HCT116 (cell line): ENCODE measurements around the gene CCKAR.

Experiments
- ATF3 ChIP-seq: IDR thresholded peaks from 2 replicates; pipeline ENCODE4 v1.6.1; 2012
- CBX3 ChIP-seq: IDR thresholded peaks from 2 replicates; pipeline ENCODE4 v1.6.1; 2012; ENCODE audit warnings: low read depth
- CEBPB ChIP-seq: IDR thresholded peaks from 2 replicates; pipeline ENCODE4 v1.6.1; 2012; ENCODE audit warnings: low read depth
- EZH2 ChIP-seq: fragments of 200-600 bp; sonication (generic); IDR thresholded peaks from 2 replicates; pipeline ENCODE4 v1.6.1; 2017; ENCODE audit warnings: antibody characterized with exemption, mixed run types
- EZH2phosphoT487 ChIP-seq: fragments of 200-600 bp; IDR thresholded peaks from 2 replicates; pipeline ENCODE4 v1.6.1; 2018; ENCODE audit warnings: antibody characterized with exemption, borderline replicate concordance
- MAX ChIP-seq: IDR thresholded peaks from 2 replicates; pipeline ENCODE4 v1.6.1; 2012
- POLR2A ChIP-seq: IDR thresholded peaks from 2 replicates; pipeline ENCODE4 v1.7.0; 2011; ENCODE audit warnings: borderline replicate concordance; ENCODE audit not compliant: insufficient read depth, insufficient read length; ENCODE audit errors: extremely low read depth
- POLR2AphosphoS5 ChIP-seq: IDR thresholded peaks from 2 replicates; pipeline ENCODE4 v1.6.1; 2011; ENCODE audit warnings: mild to moderate bottlenecking, low read depth, low read length, moderate library complexity
- RAD21 ChIP-seq: IDR thresholded peaks from 2 replicates; pipeline ENCODE4 v1.6.1; 2012; ENCODE audit warnings: low read depth, mild to moderate bottlenecking
- SRF ChIP-seq: IDR thresholded peaks from 2 replicates; pipeline ENCODE4 v1.6.1; 2012; ENCODE audit warnings: low read depth
- YY1 ChIP-seq: IDR thresholded peaks from 2 replicates; pipeline ENCODE4 v1.6.1; 2011; ENCODE audit warnings: low read length, low read depth, moderate library complexity, mild to moderate bottlenecking; ENCODE audit not compliant: insufficient replicate concordance; ENCODE audit errors: extremely low read depth
- ZBTB33 ChIP-seq: IDR thresholded peaks from 2 replicates; pipeline ENCODE4 v1.6.1; 2011; ENCODE audit warnings: mild to moderate bottlenecking, low read length, moderate library complexity; ENCODE audit not compliant: insufficient replicate concordance; ENCODE audit errors: extremely low read depth
- TF ChIP-seq, protein P1 (sequence below), 3 experiments: fragments of 200-600 bp in 1 of 3; sonication (generic) in 1 of 3; IDR thresholded peaks in 2 of 3; conservative IDR thresholded peaks in 1 of 3; 2 replicates each; pipeline ENCODE4 v1.5.1; 2012 to 2017; ENCODE audit warnings: low read depth in 2 of 3, low read length in 2 of 3, antibody characterized with exemption in 1 of 3, borderline replicate concordance in 1 of 3, control low read depth in 1 of 3, mild to moderate bottlenecking in 1 of 3, mixed read lengths in 1 of 3, mixed run types in 1 of 3, moderate library complexity in 1 of 3; ENCODE audit not compliant: insufficient read depth in 1 of 3

DNA sequence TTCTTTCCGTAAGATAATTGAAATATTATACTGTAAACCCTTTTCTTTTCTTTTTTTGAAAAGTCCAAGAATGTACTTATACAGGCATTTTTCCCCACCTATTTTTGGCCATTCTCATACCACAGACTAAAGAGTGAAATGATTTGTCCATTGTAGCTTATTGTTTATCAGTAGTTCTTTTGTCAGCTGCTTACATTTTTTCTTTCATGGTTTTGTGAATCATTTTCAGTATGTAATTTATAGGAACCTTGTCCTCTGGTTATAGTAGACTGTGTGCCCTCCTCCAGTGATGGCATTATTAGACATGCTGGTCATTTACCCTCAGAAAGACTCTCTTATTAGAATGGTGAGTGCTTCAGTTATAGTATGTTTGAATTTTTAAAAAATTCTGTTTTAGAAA lies 56.7 kb downstream of the CCKAR start:
- TF ChIP-seq, protein P1, sequence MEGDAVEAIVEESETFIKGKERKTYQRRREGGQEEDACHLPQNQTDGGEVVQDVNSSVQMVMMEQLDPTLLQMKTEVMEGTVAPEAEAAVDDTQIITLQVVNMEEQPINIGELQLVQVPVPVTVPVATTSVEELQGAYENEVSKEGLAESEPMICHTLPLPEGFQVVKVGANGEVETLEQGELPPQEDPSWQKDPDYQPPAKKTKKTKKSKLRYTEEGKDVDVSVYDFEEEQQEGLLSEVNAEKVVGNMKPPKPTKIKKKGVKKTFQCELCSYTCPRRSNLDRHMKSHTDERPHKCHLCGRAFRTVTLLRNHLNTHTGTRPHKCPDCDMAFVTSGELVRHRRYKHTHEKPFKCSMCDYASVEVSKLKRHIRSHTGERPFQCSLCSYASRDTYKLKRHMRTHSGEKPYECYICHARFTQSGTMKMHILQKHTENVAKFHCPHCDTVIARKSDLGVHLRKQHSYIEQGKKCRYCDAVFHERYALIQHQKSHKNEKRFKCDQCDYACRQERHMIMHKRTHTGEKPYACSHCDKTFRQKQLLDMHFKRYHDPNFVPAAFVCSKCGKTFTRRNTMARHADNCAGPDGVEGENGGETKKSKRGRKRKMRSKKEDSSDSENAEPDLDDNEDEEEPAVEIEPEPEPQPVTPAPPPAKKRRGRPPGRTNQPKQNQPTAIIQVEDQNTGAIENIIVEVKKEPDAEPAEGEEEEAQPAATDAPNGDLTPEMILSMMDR (IDR thresholded peaks at IDR 0.05 in 2 of 3, conservative IDR thresholded peaks at IDR 0.05 in 1 of 3; ENCODE audit: borderline replicate concordance in 1 of 3, insufficient read depth in 1 of 3, low read depth in 2 of 3, low read length in 2 of 3): no peak
- no peak for TF ChIP-seq CBX3
- no peak for TF ChIP-seq EZH2
- TF ChIP-seq ZBTB33: no peak
- TF ChIP-seq POLR2A: no peak
- no peak for TF ChIP-seq MAX
- TF ChIP-seq CEBPB: no peak
- no peak for TF ChIP-seq RAD21
- no peak for TF ChIP-seq POLR2AphosphoS5
- no peak for TF ChIP-seq ATF3
- no peak for TF ChIP-seq SRF
- TF ChIP-seq EZH2phosphoT487: no peak
- TF ChIP-seq YY1: no peak
